HG03460 (cell line): Measurements from ENCODE around the gene TMEM232.
"Not testable (repeated sequence)": the region's sequence is repeated elsewhere in the genome, so short reads cannot be mapped to it uniquely, and the experiment has no call there.

Experiments
- ATAC-seq: cut with Tn5 transposase; IDR thresholded peaks from one replicate; pipeline ENCODE4 v1.9.1; 2021; ENCODE audit not compliant: unreplicated experiment

The TMEM232 gene

DNA sequence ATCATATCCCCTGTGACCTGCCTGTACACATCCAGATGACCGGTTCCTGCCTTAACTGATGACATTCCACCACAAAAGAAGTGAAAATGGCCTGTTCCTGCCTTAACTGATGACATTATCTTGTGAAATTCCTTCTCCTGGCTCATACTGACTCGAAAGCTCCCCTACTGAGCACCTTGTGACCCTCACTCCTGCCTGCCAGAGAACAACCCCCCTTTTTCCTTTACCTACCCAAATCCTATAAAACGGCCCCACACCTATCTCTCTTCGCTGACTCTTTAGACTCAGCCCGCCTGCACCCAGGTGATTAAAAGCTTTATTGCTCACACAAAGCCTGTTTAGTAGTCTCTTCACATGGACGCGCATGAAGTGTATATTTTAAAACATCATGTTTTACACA is 191.3 kb downstream of the TMEM232 start:
- not testable (repeated sequence) for ATAC-seq

DNA sequence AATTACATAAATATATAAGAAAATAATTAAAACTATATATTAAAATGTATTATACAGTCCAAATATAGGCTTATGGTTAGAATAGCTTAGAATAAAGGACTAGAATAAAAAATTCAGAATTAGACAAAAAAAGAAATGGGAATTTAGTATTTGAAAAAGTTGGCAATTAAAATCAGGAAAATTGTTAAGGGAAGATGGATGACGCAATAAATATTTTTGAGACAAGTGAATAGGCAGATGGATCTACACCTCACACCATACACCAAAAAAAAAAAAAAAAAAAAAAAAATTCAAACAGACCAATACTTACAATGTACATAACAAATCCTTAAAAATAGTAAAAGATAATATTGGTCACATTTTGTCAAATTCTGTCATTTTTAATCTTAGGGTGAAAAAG is 200.7 kb downstream of the TMEM232 start:
- no peak for ATAC-seq

DNA sequence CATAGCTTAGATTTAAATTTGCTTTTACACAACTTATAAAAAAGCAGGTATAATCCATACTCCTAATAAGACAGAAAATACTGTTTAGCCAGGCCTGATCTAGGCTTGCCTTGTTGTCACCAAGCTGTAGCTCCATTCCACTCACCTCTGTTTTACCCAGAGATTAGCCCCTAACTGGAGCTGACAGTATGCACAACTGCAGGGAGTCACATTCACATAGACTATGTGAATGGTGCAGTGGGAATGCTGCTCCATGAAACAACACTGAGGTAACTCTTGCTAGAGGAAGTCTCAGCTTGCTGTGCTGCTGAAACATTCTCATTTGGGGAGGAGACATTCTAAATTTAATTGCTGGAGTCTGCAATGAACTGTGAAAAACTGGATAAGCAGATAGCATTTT is 209.1 kb downstream of the TMEM232 start:
- ATAC-seq: no peak

DNA sequence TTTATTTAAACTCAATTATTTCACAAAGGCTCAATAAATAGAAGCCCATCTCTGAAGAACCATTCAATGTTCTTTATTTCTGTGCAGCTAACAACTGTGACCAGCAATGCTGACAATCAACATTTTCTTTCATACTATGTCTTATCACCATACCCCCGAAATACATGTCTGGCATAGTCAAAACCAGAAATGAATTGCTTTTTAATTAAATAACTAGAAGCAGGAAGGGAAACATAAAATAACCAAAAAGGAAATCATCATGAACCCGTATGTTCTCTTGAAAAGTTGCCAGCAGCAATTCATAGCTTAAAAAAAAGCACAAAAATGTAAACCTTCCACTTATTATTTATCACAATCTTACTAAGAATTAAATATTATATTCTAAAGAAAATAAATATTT is 212.4 kb downstream of the TMEM232 start:
- ATAC-seq: no peak

DNA sequence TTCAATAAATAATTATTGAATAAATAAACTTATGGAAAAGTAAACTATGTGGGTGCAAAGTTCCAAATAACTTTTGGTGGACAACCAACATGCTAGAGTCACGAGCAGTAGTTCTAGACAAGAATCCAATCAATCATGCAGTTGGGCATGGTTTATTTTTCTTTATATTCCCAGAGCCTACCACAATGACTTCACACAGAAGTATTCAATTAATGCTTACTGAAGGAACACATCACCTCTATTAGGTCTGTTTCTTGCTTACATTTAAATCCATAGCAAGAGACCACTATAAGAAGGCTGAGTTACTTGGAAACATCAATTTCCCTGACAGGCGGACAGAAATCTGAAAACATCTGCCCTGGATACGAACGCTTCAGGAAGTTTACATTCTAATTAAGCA is 214.2 kb downstream of the TMEM232 start:
- no peak for ATAC-seq

DNA sequence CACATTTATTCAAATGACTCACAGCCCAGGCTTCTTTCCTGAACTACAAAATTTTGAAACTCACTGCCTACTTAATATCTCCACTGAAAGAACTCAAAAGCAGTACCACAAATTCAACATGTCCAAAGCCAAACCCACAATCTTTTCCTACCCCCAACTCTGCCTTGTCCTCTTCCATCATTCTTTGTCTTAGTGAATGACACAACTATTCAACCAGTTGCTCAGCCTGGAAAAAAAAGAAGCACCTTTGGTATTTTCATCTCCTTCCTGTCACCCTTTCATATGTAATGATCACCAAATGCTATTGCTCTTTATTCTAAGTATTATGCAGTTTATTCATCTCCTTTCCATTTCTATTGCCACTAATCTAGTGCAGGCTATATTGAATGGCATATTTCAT is 216.3 kb downstream of the TMEM232 start:
- ATAC-seq: no peak

DNA sequence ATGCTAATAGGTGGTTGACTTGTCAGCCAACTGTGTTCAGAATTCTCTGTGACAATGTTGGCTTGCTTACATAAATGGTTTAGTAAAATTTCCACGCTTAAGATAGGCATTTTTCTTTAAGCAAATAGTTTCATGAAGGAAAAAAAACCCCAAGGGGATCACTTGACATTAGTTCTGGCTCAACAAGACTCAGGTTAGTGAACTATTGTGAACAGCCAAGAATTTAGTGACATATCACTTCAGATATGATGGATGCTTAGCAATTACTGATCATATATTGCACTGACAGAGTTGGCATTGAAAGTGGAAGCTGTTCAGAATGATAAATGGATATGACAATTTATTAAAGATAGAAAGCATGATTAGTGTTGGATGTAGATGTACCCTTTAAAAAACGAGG is 218.5 kb downstream of the TMEM232 start:
- ATAC-seq: no peak

DNA sequence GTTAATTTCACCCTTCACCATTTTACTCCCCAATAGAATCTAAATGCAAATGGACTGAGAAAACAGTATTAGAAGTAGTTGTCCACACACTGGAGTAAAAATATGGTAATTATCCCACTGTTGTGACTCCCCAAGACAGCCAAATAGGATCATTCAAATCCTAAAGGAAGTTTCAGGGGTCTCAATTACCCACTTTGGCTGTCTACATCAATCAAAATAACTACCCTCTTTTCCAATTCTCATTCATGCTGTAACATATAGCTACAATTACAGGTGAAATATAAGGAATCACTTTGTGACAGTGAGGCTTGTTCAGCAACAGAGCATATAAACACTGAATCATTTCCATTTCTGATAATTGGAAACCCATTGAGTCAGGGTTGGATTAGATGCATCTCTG is 220.1 kb downstream of the TMEM232 start:
- no peak for ATAC-seq

DNA sequence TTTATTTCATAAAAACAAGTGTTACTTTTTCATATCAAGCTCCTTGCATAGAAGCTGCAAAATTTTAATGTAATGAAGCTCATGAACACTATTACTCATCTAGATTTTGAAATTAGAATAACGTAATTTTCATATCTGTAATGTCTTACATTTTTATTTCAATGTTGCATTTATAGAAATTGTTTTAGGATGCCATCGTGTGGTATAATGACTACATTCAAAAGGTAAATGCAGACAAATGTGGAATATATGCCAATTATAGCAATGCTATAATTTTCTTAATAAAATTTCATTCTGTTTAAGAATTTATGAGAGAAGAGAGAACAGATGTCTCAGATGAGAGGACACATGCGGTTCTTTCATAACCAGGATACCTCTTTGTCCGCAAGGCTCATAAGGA is 230.2 kb downstream of the TMEM232 start:
- no peak for ATAC-seq

DNA sequence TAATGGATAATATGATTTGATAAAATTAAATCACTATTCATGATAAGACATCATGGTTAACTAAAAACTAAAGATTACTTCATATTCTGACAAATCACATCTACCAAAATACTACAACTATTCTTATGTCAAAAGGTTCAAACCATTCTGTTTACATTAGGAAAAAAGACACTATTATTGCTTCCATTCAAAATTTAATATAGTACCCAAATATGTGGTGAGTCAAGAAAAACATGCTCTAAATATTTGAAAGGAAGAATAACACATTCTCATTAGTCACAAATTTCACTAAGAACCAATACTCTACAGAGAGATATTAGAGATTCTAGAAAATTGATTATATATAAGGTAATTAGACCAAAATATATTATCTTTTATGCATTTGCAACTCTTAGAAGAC is 234.0 kb downstream of the TMEM232 start:
- ATAC-seq: no peak

DNA sequence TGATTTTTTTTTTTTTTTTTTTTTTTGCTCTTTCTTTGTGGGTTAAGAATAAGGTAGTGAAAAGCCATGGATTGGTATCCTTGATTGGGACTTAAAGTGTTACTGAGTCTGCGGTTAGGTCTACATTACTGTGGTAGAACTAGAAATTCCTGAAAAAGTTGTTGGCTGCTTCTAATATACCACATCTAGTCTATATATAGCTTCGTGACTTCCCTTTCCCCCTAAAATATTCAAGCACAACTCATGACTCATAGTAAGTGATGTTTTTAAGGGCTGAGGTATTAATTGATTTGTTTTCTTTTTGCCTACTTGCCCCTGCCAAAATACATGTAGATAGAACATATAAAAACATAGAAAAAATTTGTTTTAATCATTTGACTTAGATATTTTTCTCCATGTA is 247.6 kb downstream of the TMEM232 start:
- ATAC-seq: no peak

DNA sequence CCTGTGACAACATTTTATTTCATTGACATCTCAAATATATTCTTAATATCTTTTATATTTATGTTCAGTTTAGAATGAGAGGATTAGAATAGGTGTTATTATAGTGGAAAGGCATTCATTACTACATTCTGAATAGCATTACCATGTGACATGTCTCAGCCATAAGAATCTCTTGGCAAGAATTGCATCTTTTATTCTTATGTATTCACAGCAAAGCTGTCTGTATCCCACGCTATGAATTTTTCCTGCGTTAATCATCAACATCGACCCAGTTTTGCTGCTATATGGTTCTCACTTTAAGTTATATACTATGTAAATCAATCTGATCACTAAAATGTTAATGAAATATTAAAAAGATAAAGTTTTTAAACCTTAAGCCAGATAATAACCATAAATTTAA is 248.6 kb downstream of the TMEM232 start:
- no peak for ATAC-seq

DNA sequence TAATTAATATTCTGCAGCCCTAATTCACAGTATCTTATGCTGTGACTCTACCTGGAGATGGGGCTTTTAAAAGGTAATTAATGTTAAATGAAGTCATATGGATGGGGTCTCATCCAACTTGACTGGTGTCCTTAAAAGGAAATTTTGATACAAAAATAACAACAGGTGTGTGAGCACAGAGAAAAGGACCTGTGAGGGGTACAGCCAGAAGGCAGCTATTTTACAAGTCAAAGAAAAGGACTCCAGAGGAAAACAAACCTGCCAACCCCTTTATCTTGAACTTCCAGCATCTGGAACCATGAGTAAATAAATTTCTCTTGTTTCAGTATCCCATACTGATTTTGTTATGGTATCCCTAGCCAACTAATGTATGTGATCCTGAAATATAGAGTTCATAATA is 250.3 kb downstream of the TMEM232 start:
- no peak for ATAC-seq

DNA sequence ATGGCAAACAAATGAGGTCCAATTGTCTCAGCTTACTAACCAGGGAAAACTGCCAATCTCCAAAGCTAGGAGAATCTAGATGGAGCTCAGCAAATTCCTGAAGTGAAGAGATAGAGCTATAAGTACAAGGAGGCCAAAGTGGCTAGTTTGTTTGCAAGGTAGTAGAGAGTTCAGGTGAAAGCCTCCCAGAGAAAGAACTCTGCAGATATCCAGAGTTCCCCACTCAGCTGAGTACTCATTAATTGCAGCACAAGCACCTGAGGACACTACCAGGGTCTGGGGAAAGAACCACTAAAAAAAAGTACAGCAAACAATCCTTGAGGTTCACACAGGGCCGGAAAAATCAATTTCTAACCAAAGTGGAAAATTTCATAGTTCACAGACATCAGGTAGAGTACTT is 250.9 kb downstream of the TMEM232 start:
- ATAC-seq: no peak

DNA sequence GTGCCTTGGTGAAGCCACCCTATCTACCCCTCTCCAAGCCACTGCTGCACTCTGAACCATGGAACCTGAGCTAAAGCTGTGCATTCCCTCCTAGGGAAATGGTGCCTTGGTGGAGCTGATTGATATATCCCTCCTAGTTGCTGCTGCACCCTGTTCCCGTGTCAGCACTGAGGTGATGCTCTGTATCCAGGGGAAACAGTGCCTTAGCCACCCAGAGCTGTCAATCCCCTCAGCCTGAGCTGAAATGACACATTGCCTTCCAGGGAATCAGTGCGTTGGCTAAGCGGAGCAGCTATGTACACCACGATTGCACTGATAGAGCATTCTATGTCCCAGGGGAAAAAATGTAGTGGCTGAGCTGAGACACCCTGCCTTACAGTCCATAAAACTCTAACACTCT is 257.0 kb downstream of the TMEM232 start:
- ATAC-seq: no peak

DNA sequence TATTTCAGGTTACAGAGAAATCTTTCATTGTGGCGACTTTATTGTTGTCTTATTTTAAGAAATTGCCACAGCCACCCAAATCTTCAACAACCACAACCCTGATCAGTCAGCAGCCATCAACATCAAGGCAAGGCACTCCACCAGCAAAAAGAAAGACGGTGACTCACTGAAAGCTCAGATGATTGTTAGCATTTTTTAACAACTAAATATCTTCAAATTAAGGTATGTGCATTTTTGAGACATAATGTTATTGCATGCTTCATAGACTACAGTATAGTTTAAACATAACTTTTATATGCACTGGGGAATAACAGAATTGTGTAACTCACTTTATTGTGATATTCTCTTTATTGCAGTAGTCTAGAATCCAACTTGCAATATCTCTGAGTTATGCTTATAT is 263.4 kb downstream of the TMEM232 start:
- no peak for ATAC-seq

DNA sequence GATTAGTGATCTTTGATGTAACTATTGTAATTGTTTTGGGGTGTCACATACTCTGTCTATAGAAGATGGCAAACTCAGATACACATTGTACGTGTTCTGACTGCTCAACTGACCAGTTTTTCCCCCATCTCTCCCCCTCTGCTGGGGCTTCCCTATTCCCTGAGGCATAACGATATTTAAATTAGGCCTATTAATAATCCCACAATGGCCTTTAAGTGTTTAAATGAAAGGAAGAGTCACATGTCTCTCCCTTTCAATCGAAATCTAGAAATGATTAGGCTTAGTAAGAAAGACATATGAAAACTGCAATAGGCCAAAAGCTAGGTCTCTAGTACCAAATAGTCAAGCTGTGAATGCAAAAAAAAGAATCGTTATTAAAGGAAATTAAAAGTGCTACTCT is 265.6 kb downstream of the TMEM232 start:
- ATAC-seq: no peak

DNA sequence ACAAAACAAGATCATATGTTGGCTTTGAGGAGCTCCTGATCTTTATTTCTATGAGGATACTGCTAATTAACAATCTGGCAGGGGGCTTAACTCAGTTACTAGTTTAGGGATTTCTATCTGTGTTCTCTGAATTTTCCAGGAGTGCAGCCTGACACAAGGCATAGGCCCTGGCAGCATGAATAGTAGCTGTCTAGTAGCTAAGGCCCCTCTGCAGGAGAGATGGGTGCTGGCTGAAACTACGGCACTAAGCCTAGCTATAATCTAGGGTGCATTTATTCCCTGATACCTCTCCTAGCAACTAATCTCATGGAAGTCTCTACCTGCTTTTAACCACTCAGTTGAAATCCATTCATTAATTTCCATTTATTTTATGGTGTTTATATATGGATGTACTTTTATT is 268.2 kb downstream of the TMEM232 start:
- no peak for ATAC-seq

DNA sequence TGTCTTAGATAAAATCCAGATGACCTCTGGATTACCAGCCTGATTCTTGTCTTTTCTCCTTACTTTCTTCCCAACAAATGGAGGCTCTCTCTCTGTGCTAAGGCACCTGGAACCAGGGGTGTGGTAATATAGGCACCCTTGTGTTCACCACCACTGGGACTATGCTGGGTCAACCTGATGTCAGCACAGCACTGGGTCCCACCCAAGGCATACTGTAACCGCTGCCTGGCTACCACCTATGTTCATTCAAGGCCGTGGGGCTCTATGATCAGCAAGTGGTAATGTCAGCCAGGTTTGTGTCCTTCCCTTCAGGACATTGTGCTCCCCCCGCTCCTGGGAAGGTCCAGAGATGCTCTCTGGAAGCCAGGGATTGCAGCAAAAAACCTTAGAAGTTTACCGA is 283.6 kb downstream of the TMEM232 start:
- no peak for ATAC-seq

DNA sequence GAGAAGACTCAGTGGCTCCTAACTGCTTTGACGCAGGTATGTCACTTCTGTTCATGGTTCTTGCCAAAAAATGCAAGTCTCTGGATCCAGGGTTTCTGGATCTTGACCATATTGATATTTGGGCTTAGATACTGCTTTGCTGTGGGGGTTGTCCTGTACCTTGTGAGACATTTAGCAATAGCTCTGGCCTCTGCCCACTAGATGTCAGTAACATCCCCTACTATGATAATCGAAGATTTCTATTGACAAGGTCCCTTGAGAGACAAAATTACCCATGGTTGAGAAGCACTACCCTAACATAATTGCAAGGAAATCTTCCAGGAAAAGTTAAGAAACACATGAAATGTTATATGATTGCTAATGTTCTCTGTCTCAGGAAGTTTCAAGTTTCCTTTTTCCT is 285.4 kb downstream of the TMEM232 start:
- ATAC-seq: no peak

DNA sequence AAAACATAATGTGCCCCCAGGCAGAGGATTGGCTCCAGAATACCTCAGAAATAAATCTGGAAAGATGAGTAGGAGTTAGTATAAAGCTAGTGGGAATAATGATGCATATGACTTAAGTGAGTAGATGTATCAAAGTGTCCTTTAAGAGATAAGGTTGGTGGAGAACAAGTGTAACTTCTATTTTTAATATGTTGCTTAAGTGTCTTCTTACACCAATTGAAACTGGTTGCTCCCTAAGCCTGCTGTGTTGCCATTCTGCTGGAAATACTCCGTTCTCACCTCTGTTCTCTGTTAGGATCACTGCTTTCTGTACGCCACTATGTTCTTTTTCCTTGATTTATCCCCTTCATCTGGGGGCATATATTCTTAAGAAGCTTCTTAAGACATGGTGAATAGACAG is 286.4 kb downstream of the TMEM232 start:
- no peak for ATAC-seq

DNA sequence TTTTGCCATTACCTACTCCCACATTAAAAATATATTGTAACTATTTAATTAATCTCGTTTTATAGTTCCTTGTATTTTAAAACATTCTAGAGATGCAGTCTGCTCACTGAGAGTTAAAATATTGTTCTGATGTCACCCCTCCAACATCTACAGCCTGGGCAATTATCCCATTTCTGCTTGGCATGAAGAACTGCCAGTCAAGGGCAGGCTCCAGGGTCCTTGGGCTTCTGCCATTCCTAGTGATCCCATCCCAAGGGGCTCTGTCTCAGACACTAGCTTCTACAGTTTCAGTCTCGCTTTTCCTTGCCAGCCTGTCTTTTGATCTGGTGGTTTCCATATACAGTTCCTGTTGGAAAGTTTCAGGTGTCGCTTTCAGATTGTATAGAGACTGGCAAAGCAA is 287.2 kb downstream of the TMEM232 start:
- ATAC-seq: no peak

DNA sequence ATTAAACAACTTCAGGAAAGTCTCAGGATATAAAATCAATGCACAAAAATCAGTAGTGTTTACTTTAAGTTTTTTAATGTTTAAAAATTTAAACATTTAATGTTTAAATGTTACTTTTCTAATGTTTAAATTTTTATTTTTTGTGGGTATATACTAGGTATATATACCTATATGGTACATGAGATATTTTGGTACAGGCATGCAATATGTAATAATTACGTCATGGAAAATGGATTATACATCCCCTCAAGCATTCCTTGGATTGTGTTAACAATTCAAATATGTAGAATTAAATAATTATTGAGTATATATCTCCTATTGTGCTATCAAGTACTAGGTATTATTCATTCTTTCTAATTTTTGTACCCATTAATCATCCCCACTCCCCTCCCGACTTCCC is 291.3 kb downstream of the TMEM232 start:
- ATAC-seq: no peak

DNA sequence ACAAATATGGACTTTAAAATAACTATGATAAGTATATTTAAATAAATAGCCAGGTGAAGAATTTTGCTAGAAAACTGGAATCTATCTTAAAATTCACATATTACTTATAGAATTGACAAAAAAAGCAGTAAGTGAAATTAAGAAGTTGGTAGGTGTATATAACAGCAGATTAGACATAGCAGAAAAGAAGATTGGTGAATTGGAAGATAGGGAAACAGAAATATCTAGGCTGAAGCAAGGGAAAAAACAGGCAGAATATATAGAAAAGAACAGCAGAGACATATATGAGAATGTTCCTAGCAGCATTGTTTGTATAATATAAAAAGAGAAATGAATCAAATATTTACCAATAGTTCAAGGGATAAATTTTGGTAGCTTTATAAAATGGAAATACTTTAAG is 294.9 kb downstream of the TMEM232 start:
- ATAC-seq: no peak
